Stimulated activated CD8-positive, alpha-beta memory T cell treated with anti-CD3 and anti-CD28 coated beads, Interleukin-12 subunit alpha, Interleukin-12 subunit beta, amount 100 ng/mL, for 24 hours (primary cell): ENCODE results near the gene COL18A1.

Source experiments
- DNase-seq: peaks from one replicate; pipeline ENCODE4 v3.0.0-alpha.2; 2020; ENCODE audit errors: extremely low read depth

Gene COL18A1

DNA sequence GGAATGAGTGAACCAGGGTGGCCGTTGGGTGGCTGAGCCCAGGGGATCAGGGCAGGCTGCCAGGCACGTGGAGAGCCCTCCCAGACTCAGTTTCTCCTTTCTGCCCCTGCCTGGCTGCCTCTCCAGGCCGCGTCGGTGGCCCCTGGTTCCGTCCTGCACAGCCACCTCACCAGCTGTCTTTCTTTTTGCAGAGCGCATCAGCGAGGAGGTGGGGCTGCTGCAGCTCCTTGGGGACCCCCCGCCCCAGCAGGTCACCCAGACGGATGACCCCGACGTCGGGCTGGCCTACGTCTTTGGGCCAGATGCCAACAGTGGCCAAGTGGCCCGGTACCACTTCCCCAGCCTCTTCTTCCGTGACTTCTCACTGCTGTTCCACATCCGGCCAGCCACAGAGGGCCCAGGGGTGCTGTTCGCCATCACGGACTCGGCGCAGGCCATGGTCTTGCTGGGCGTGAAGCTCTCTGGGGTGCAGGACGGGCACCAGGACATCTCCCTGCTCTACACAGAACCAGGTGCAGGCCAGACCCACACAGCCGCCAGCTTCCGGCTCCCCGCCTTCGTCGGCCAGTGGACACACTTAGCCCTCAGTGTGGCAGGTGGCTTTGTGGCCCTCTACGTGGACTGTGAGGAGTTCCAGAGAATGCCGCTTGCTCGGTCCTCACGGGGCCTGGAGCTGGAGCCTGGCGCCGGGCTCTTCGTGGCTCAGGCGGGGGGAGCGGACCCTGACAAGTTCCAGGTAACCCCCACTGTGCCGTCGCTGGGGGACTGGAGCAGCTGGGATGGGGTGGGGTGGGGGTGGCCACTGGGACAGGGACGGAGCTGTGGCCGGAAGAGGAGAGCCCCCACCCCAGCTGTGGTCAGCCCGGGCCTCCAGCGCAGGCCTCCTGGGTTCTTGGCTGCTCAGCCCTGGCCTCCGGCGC is 63.3 kb downstream of the COL18A1 start:
- no peak for DNase-seq

GRCh38 chr21:45468971-45469272 is 64.0 kb downstream of the COL18A1 start:
- DNase-seq, result no peak

DNA sequence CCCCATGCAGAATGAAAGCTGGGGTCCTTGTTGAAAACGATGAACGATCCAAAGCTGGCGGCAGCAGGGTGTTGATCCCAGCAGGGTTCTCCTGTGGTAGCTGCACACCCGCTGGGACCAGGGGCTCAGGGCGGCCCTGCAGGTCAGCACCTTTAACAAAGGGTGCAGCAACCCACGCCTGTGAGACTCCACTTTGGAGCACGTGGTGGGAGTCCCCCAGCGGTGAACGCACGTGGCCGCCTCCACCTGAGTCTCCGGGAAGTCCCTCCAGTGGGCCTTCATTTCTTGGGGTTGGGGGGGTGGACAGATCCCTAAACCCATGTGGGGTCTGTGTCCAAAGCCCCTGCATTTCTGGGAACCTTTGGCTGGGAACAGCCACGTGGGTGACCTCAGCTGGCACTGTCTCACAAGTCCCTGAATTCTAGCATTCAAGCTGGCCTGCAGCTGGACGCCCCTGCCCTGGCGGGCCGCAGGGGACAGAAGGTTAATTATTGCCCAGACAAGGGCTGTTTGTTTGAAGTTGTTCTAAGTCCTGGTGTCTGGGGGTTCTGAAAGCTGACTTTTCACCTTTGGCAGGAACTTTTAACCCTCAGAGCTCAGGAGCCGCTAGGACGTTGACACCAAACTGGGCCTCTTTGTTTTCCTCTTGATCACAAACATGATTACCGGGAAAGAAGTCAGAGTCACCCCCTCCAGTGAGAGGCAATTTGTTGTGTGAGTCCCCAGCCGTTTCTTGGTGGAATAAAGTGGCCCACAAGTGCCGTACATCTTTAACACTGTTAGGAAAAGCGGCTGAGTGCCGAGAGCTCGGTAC is 64.5 kb downstream of the COL18A1 start:
- no peak for DNase-seq

- DNase-seq, result no peak
Measured at GRCh38 chr21:45470087-45470515, 65.1 kb downstream of the COL18A1 start.

GRCh38 chr21:45470773-45471524 is 66.0 kb downstream of the COL18A1 start:
- no peak for DNase-seq

- no peak for DNase-seq
Measured at GRCh38 chr21:45471525-45472221, 66.7 kb downstream of the COL18A1 start.

DNA sequence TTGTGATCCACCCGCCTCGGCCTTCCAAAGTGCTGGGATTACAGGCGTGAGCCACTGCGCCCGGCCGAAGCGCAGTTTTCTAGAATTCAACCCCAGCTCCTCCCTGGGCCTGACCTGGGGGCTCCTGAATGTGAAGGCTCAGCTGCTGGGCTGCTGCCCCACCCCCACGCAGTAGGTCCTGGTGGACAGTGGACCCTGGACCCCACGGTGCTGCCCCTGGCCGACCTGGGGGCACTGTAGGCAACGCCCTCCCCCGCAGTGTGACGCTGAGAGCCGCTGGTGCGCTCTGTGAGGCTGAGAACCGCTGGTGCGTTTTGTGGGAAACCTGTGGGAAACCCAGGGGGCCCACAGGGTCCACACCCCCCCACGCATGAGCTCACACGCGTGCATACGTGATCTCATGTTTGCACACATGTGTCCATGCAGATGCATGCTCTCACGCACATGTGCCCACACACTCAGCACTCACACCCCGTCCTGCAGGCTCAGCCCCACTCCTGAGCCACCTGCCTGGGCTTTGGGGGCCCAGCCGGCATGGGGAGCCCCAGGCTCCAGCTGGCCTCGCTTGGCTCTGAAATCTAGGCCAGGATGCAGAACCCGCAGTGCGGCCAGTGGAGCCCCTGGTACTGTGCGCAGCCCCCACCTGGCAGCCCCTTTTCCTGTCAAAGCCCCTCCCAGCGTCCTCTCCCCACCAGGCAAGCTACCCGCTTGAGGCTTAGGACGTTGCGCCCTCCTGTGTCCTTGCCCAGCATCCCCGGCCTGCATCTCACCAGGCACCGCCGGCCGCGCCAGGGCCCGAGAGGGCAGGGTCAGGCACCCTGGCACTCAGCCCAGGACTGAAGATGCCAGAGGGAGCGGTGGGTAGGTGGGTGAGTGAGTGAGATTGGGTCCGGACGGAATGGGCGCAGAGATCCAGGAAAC is 67.7 kb downstream of the COL18A1 start:
- no peak for DNase-seq

DNA sequence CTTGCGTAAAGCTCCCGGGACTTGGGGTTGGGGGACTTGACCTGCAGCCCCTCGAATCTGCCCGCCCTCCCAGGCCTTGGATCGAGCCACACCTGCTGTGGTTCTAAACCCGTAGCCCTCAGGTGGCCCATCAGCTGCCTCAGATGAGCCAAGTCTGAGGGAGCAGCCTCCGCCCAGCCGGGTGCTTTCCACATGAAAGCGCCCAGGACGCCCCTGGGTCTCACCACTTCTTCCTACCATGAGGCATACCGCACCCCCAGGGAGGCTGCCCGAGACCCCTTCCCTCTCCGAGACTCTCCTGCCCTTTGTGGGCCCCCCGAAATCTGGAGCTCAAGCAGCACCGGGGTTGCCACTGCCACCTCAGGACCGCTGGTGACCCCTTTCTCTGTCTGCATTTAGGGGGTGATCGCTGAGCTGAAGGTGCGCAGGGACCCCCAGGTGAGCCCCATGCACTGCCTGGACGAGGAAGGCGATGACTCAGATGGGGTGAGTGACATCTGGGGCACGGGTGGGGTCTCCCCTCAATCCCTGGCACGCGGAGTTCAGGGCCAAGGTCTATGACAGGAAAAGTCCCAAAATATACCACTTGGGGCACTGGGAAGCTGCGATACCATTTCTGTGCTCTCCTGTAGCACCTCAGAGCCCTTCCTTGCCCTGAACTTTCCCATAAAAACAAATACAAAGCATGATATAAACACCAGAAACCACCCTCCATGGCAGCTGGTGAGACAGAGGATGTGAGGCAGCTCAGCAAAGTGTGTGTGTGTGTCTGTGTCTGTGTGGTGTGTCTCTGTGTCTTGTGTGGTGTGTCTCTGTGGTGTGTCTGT is 68.7 kb downstream of the COL18A1 start:
- no peak for DNase-seq

- DNase-seq, result no peak
Measured at GRCh38 chr21:45474323-45474950, 69.5 kb downstream of the COL18A1 start.

DNA sequence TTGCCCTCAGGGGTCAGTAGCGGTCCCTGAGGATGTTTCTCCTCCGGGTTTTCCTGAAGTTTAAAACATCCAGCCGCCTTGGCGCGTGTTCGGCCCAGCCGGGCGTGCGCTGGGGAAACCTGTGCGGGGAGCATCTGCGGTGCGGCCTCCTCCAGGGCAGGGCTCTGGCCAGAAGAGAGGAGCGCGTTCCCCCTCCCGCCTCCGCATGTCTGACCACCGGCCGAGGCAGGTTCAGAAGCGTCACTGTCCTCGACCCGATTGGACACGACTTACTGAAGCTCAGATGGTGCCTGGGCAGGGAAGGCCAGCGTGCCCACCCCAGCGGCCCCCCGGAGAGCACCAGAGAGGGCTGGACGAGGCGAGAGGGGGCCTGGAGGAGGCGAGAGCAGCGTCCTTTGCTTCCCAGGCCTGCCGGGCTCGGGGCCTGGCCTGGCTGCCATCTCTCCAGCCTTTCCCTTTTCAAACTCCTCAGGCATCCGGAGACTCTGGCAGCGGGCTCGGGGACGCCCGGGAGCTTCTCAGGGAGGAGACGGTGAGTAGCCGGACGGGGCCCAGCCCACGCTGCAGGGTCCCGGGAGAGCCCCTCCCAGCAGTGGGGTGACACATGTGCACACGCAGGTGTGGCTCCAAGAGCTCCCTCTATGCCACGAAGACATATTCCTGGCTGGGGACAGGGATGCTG is 70.2 kb downstream of the COL18A1 start:
- DNase-seq, result no peak

DNA sequence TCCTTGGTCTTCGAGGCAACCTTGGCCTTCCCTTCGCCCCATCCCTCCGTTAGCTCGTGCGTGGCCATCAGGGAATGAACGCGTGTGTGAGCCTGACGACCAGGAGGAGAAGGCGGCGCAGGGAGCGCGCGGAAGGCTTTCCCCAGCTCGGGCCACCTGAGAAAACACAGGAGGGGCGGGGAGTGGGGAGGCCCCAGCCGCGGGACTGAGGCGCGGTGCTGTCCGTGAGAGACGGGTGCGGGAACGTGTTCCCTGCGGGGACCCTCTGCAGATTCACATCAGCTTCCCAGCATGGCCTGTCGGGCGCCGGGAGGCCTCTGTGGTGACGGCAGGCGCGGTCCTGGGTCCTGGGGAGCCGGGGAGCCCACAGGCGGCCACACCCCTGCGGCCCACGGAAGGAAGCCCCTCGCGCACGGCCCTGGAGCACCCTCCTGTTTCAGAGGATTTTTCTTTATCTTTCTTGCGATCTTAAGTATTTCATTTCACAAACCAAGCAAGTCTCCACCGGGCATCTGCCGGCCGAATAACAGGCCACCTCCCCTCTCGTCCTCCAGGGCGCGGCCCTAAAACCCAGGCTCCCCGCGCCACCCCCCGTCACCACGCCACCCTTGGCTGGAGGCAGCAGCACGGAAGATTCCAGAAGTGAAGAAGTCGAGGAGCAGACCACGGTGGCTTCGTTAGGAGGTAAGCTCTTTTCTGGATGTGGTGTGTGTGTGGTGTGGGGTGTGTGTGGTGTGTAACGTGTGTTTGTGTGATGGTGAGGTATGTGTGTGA is 71.0 kb downstream of the COL18A1 start:
- DNase-seq, result no peak

- DNase-seq, result no peak
Measured at GRCh38 chr21:45476582-45476981, 71.6 kb downstream of the COL18A1 start.

- DNase-seq, result no peak
Measured at GRCh38 chr21:45477176-45478114, 72.5 kb downstream of the COL18A1 start.

DNA sequence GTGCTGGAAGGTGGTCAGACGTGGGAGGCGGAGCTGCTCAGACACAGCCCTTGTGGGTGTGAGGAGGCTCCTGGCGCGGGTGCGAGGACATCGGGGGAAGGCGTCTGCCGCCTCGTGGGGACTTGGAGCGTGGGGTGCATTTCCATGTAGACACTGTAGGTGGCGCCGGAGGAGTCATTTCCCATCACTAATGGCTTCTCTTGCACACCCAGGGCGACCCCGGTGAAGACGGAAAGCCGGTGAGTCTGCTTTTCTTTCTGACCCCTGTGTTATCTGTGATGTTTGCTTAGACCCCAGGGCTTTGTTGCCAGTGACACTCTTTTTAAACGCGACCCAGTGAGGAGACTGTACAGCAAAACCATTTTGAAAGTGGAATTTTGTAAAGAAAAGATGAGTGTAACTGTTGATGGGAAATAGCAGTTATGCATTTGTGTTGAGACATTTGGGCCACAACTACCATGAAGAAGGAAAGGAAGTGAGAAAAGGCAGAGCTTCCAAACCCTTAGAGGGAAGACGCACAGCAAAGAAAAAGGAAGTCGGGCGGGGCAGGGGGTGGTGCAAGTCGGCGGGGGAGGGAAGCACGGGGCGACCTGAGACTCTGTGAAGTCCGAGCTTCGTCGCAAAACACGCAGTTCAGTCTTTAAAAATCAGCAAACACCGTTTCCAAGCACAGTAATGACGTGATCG is 73.3 kb downstream of the COL18A1 start:
- DNase-seq, result peak; percentile 47

- DNase-seq, result no peak
Measured at GRCh38 chr21:45478816-45479669, 74.1 kb downstream of the COL18A1 start.
